Measurements from ENCODE around the gene PTCD2.

The PTCD2 gene

DNA sequence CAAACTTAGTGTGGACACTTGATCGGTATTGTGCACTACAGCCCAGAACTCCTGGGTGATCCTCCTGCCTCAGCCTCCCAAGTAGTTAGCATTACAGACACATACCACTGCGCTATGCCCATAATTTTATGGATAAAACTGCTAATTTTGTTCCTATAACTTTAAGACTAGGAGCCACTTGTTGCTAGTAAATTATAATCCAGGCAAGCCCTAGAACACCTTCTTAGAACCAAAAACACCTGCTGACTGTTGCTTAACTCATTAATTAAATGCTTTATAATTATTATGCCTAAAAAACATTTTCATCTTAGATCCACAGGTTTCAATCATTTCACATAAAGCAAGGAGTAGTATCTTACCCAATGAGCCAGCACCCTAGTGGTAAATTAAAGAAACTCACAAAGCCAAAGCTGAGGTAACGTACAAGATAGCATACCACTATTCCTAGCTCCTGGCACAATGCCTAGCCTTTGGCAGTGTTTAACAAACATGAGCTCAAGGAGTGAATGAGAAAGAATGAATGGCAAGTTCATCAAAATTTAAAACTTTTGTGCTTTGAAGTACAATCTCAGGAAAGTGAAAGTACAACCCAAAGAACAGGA lies 5.5 kb upstream of the PTCD2 start:
- TF ChIP-seq, protein P1, sequence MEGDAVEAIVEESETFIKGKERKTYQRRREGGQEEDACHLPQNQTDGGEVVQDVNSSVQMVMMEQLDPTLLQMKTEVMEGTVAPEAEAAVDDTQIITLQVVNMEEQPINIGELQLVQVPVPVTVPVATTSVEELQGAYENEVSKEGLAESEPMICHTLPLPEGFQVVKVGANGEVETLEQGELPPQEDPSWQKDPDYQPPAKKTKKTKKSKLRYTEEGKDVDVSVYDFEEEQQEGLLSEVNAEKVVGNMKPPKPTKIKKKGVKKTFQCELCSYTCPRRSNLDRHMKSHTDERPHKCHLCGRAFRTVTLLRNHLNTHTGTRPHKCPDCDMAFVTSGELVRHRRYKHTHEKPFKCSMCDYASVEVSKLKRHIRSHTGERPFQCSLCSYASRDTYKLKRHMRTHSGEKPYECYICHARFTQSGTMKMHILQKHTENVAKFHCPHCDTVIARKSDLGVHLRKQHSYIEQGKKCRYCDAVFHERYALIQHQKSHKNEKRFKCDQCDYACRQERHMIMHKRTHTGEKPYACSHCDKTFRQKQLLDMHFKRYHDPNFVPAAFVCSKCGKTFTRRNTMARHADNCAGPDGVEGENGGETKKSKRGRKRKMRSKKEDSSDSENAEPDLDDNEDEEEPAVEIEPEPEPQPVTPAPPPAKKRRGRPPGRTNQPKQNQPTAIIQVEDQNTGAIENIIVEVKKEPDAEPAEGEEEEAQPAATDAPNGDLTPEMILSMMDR (conservative IDR thresholded peaks at IDR 0.05; ENCODE audit: control insufficient read depth, insufficient read depth, low read depth, low read length): peak; percentile 24
- no peak overlapping the region for H3K4me3 ChIP-seq (ENCODE audit: control insufficient read depth, low read depth, low read length)
- peak; percentile 73 for DNase-seq (ENCODE audit: low read depth)

DNA sequence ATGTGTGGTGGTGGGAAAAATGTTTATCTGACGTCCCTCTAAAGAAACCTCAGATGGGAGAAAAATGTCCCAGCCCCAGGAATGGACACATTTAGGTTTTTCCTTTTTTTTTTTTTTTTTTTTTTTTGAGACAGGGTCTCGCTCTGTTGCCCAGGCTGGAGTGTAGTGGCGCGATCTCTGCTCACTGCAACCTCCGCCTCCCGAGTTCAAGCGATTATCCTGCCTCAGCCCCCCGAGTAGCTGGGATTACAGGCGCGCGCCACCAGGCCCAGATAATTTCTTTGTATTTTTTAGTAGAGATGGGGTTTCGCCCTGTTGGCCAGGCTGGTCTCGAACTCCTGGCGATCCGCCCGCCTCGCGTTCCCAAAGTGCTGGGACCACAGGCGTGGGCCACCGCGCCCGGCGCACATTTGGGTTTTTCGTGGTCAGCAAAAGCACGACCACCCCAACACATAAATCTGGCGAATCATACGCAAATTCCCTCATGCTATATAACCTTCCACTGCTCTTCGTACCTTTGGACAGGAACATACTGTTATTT lies 668 bp upstream of the PTCD2 start:
- DNase-seq (ENCODE audit: low read depth): peak; percentile 8
- H3K4me3 ChIP-seq (ENCODE audit: control insufficient read depth, low read depth, low read length): peak overlapping the region; percentile 99

DNA sequence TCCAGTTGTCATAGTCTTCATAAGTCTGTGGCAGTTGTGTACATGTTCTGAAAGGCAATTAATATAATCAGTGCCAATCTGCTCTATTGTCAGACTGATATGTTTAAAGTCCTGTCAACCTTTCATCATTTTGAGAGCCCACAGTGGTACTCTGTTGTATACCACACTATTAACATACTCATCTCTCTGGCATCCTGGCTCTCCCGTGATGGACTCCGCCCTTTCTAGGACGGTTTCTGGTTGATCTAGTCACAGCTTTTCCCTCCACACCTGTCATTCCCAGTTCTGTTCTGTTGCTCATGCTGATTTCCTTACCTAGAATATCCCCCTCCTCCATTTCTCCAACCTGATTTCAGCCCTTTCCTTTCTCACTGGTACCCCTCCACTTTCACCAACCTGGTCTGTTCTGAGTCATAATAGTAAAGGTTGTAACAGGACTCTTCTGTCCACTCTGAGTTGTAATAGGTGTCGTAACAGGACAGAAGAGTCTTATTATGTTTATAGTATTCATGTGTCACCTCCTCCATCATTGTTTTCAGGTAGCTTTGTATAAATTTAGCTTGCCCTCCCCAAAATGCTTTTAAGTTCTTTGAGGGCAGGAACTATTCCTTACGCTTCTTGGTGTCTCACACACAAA lies 4.1 kb downstream of the PTCD2 start:
- peak; percentile 31 for DNase-seq (ENCODE audit: low read depth)
- no peak overlapping the region for H3K4me3 ChIP-seq (ENCODE audit: control insufficient read depth, low read depth, low read length)
- TF ChIP-seq, protein P1 (conservative IDR thresholded peaks at IDR 0.05; ENCODE audit: control insufficient read depth, insufficient read depth, low read depth, low read length): no peak

DNA sequence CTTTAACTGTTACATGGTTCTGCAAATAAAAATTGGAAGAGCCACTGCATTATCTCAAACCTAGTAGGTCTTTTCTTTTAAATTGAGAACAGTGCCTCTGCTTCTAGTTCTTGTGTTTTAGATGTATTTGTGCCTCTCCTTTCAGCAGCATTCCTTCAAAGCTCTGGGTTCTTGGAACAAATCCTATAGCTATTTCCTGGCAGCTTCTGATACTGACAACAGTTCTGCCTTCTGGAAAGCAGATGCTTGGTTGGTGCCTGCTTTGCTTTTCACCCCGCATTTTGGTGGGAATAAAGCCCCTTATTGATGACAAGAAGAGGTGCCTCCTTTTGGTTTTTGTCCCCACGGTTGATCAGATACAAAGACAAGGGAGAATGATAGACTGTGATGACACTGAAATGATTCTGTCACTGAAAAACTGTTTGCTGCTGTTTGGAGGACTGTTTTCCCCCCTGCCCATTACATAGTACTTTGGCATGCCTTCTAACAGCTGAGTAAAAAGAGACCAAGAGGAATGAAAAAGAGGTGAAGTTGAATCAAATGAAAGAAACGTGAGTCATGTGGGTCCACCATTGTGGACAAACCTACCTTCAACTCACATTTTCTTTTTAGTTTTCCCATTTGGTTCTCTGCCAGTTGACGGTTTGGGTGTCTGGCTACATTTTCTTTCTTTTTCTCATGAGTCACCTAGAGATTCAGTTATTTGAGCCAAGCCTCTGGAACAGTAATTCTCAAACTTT lies 5.6 kb downstream of the PTCD2 start:
- H3K4me3 ChIP-seq (ENCODE audit: control insufficient read depth, low read depth, low read length): no peak overlapping the region
- DNase-seq (ENCODE audit: low read depth): peak; percentile 85
- TF ChIP-seq, protein P1 (conservative IDR thresholded peaks at IDR 0.05; ENCODE audit: control insufficient read depth, insufficient read depth, low read depth, low read length): no peak

DNA sequence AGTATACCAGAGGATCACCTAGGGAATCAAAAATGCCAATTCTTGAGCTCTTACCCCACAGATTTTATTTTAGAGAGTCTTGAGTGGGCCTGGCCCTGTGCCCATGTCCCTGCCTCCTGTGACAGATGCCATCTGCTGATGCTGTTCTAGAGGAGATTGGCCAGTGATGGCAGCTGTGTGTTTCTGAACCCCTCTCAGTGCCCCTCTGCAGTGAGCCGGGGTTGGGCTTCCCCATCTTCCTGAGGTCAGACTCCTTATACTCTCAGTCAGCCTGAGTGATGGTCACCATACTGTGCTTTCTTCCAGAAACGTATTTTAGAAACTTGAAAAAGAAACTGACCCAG lies 6.1 kb downstream of the PTCD2 start:
- H3K4me3 ChIP-seq (ENCODE audit: control insufficient read depth, low read depth, low read length): no peak overlapping the region
- DNase-seq (ENCODE audit: low read depth): no peak
- TF ChIP-seq, protein P1 (conservative IDR thresholded peaks at IDR 0.05; ENCODE audit: control insufficient read depth, insufficient read depth, low read depth, low read length): no peak

DNA sequence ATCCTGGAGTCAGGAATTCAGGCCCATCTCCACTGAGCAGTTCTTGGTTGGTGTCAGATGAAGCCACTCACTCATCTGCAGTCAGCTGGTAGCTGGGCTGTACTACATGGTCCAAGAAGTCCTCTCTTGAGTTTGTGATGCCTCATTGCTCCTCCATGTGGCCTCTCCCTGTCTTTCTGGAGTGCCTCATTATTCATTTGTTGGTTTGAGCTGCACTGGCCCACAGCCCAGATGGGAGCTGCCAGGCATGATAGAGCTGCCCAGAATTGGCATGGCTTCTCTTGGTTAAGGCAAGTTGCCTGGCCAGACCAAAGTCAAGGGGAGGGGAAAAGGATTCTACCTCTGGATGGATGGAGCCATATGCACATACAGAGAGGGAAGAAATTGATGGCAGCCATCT lies 8.0 kb downstream of the PTCD2 start:
- peak; percentile 68 for DNase-seq (ENCODE audit: low read depth)
- TF ChIP-seq, protein P1 (conservative IDR thresholded peaks at IDR 0.05; ENCODE audit: control insufficient read depth, insufficient read depth, low read depth, low read length): no peak
- H3K4me3 ChIP-seq (ENCODE audit: control insufficient read depth, low read depth, low read length): no peak overlapping the region

DNA sequence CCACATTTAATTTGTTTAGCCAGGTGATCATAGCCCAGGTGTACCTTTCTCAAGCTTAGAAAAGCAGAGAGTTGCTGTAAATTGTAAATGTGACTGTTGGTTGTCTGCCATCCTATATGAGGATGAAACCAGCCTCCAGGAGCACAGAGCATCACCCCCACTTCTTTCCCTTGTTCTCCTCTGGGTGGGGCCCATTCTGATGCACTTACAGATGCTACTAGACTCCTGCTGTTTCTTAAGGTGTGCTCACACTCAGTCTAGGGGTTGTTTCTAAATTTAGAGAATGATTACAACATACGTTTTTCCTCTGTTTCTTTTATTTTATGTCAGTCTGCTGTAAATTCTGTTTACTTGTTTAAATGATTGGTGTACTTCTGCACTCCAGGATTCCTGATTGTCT lies 10.5 kb downstream of the PTCD2 start:
- TF ChIP-seq, protein P1 (conservative IDR thresholded peaks at IDR 0.05; ENCODE audit: control insufficient read depth, insufficient read depth, low read depth, low read length): no peak
- no peak overlapping the region for H3K4me3 ChIP-seq (ENCODE audit: control insufficient read depth, low read depth, low read length)
- DNase-seq (ENCODE audit: low read depth): no peak
